Stimulated activated effector memory CD8-positive, alpha-beta T cell treated with anti-CD3 and anti-CD28 coated beads, Interleukin-12 subunit alpha, Interleukin-12 subunit beta, amount 100 ng/mL, for 72 hours (primary cell): Measurements from ENCODE around the gene CST2.
"Not testable (repeated sequence)": the region's sequence is repeated elsewhere in the genome, so short reads cannot be mapped to it uniquely, and the experiment has no call there.

Source experiments
- ATAC-seq: fragments of 150-1000 bp; cut with Tn5 transposase; 2 replicates; pipeline ENCODE4 v1.10.0; 2021
- DNase-seq, 2 donors: peaks; one replicate each; pipeline ENCODE4 v3.0.0; 2021 to 2022; ENCODE audit warnings: low spot score in 2 of 2
- H3K27ac Mint-ChIP-seq: one replicate; pipeline ENCODE4 v1.8.0; 2022; ENCODE audit warnings: mild to moderate bottlenecking, mixed read lengths
- H3K36me3 Mint-ChIP-seq: one replicate; pipeline ENCODE4 v1.8.0; 2022; ENCODE audit warnings: mild to moderate bottlenecking, mixed read lengths
- H3K4me1 Mint-ChIP-seq: one replicate; pipeline ENCODE4 v1.8.0; 2022; ENCODE audit warnings: mixed read lengths
- H3K4me3 Mint-ChIP-seq: one replicate; pipeline ENCODE4 v1.8.0; 2022; ENCODE audit warnings: mild to moderate bottlenecking, mixed read lengths
- H3K9me3 Mint-ChIP-seq: one replicate; pipeline ENCODE4 v1.8.0; 2022; ENCODE audit warnings: mixed read lengths

Gene CST2

GRCh38 chr20:23826541-23827021 is at the start of gene CST2:
Gene CST2, minus strand, starts transcription at chr20:23826729. Its CDS starts 69 bp downstream, at chr20:23826660.
- Mint-ChIP-seq H3K27ac (no peak within 1 kb of the TSS), H3K36me3 (no peaks in the 10 kb centered on the region), H3K4me1 (no peaks in the 10 kb centered on the region), H3K4me3 (no peak within 1 kb of the TSS), H3K9me3 (no peaks in the 10 kb centered on the region)
- DNase-seq = no peak
- ATAC-seq = no peak

DNA sequence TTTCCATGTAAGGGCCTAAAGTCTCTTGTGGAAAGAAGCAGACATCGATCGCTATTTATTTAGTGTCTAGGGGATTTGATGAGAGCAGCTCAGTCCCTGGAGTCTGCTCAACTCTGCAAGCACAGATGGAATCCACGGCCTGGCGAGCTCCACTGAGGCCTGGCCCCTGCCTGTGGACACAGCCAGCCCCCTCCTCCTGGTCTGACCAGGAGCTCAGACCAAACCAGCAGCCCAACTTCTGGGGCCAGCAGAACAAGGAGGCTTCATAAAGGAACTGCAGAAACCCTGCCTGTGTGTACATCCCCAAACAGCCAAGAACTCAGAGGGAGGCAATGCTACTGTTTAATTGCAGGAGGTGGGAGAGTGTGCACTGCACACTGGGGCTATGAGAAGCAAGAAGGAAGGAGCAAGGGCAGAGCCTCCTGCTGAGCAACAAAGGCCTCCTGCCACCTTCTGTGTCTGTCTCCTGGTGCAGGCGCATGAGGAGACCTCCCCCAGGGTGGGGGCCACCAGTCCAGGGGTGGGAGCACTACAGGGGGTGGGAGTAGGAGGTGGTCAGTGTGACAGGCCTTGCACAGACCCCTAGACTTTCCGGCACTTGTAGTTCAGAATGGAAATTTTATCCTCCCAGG is 49.2 kb upstream of the CST2 start:
- no peak for ATAC-seq
- Mint-ChIP-seq H3K4me1 (no peaks in the 10 kb centered on the region), H3K4me3 (no peak overlapping the region), H3K27ac (no peak overlapping the region), H3K9me3 (no peaks in the 10 kb centered on the region), H3K36me3 (no peaks in the 10 kb centered on the region)
- no peak for DNase-seq

GRCh38 chr20:23874747-23875146 is 48.2 kb upstream of the CST2 start:
- Mint-ChIP-seq H3K9me3 (no peaks in the 10 kb centered on the region), H3K36me3 (no peaks in the 10 kb centered on the region), H3K4me3 (no peak overlapping the region), H3K4me1 (no peaks in the 10 kb centered on the region), H3K27ac (no peak overlapping the region)
- DNase-seq = no peak
- ATAC-seq = no peak

DNA sequence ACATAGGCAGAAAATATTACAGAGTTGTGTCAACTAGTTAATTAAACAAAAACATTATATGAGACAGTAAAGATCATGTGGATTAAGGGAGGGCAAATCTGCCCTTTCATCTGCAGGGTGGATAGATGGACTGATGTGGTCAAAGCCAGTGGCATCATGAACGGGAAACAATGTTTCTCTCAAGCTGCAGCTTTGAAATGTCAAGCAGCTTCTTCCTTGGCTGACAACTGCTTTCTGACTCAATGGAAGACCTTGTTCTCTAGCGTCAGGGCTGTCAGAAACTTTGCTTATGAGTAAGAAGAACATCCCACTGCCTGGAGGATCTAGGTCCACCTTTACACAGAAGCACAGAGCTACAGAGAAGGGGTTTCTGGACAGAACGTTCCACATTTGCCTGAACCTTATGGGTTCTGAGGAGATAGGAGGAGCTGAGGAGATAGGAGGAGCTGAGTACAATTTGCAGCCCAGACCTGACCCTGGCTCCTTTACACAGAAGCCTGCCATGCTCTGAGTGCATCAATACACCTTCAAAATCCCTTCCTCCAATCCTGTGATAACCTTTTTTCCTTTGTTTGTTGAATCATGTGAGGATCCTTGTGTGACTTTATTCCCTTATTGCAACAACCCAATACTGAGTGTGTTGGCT is 47.0 kb upstream of the CST2 start:
- no peaks in the 10 kb centered on the region for H3K4me1 Mint-ChIP-seq
- no peaks in the 10 kb centered on the region for H3K36me3 Mint-ChIP-seq
- H3K9me3 Mint-ChIP-seq = no peaks in the 10 kb centered on the region
- no peak overlapping the region for H3K27ac Mint-ChIP-seq
- H3K4me3 Mint-ChIP-seq = no peak overlapping the region
- no peak for DNase-seq
- no peak for ATAC-seq

GRCh38 chr20:23872065-23872464 is 45.5 kb upstream of the CST2 start:
- Mint-ChIP-seq H3K4me1 (no peaks in the 10 kb centered on the region), H3K4me3 (no peak overlapping the region), H3K9me3 (no peaks in the 10 kb centered on the region), H3K36me3 (no peaks in the 10 kb centered on the region), H3K27ac (no peak overlapping the region)
- ATAC-seq = no peak
- no peak for DNase-seq

- ATAC-seq (no peak), DNase-seq (no peak)
- Mint-ChIP-seq H3K9me3 (no peaks in the 10 kb centered on the region), H3K4me3 (no peak overlapping the region), H3K36me3 (no peaks in the 10 kb centered on the region), H3K27ac (no peak overlapping the region), H3K4me1 (no peaks in the 10 kb centered on the region)
Measured at GRCh38 chr20:23870461-23870860, 43.9 kb upstream of the CST2 start.

GRCh38 chr20:23869520-23869919 is 43.0 kb upstream of the CST2 start:
- Mint-ChIP-seq H3K9me3 (no peaks in the 10 kb centered on the region), H3K4me1 (no peaks in the 10 kb centered on the region), H3K36me3 (no peaks in the 10 kb centered on the region), H3K4me3 (no peak overlapping the region), H3K27ac (no peak overlapping the region)
- DNase-seq = no peak
- no peak for ATAC-seq

DNA sequence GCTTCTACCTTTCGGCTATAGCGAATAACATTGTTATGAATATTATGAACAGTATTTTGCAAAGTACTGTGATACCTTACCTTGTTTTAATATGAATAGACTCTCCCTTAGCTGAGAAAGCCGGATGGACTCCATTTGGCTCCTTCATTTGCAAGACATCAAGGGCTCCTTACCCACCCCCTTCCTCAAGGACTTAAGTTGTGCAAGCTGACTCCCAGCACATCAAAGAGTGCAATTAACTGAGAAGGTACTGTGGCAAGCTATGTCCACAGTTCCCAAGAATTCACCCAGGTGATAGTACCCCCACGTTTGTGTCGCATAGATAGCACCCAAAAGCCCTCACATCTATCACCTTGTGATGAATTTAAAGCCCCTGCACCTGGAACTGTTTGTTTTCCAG is 41.8 kb upstream of the CST2 start:
- Mint-ChIP-seq H3K36me3 (no peaks in the 10 kb centered on the region), H3K4me1 (no peaks in the 10 kb centered on the region), H3K9me3 (no peaks in the 10 kb centered on the region), H3K27ac (no peak overlapping the region), H3K4me3 (no peak overlapping the region)
- DNase-seq = no peak
- no peak for ATAC-seq

DNA sequence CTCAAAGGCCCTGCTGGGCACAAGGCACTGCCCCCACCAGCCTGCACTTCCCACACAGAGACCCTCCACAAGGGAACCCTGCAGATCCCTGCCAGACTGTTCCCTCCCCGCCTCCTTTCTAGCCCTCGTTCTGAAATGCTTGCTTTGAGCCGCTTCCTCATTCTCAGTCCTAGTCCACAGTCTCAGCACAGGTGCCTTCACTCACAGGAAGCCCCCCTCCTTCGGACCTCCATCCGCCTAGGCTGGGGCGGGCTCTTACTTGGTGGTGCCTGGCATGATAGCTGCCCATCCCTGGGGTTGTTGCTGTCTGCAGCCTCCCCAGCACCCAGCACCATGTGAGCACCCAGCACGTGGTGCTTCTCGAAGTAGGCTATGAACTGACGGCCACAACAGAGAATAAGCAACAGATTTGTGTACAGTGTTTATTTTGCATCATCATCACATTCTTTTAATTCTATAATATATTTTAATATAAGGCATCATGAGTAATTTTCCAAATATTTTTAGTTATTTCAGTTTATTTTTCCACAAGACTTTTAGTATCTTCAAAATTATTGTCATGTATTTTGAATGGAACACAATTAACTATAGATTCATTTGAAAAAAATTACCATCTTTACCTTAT is 40.7 kb upstream of the CST2 start:
- Mint-ChIP-seq H3K4me1 (no peaks in the 10 kb centered on the region), H3K9me3 (no peaks in the 10 kb centered on the region), H3K4me3 (no peak overlapping the region), H3K27ac (no peak overlapping the region), H3K36me3 (no peaks in the 10 kb centered on the region)
- ATAC-seq (no peak), DNase-seq (no peak)

DNA sequence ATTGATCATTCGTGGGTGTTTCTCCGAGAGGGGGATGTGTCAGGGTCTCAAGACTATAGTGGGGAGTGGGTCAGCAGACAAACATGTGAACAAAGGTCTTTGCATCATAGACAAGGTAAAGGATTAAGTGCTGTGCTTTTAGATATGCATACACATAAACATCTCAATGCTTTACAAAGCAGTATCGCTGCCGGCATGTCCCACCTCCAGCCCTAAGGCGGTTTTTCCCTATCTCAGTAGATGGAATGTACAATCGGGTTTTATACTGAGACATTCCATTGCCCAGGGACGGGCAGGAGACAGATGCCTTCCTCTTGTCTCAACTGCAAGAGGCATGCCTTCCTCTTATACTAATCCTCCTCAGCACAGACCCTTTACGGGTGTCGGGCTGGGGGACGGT is 34.2 kb upstream of the CST2 start:
- not testable (repeated sequence) for H3K4me3 Mint-ChIP-seq

GRCh38 chr20:23857962-23858595 is 31.6 kb upstream of the CST2 start:
- no peak for ATAC-seq
- no peak for DNase-seq
- Mint-ChIP-seq H3K36me3 (no peaks in the 10 kb centered on the region), H3K27ac (no peak overlapping the region), H3K4me3 (no peak overlapping the region), H3K4me1 (no peaks in the 10 kb centered on the region), H3K9me3 (no peaks in the 10 kb centered on the region)

More for the DNA sequence above, 34.2 kb upstream of the CST2 start:
- not testable (repeated sequence) for H3K9me3 Mint-ChIP-seq, H3K27ac Mint-ChIP-seq, H3K4me1 Mint-ChIP-seq, H3K36me3 Mint-ChIP-seq, DNase-seq, ATAC-seq

GRCh38 chr20:23856736-23857135 is 30.2 kb upstream of the CST2 start:
- no peaks in the 10 kb centered on the region for H3K36me3 Mint-ChIP-seq
- ATAC-seq (no peak), DNase-seq (no peak)
- H3K4me1 Mint-ChIP-seq = no peaks in the 10 kb centered on the region
- no peak overlapping the region for H3K27ac Mint-ChIP-seq
- no peak overlapping the region for H3K4me3 Mint-ChIP-seq
- no peaks in the 10 kb centered on the region for H3K9me3 Mint-ChIP-seq

DNA sequence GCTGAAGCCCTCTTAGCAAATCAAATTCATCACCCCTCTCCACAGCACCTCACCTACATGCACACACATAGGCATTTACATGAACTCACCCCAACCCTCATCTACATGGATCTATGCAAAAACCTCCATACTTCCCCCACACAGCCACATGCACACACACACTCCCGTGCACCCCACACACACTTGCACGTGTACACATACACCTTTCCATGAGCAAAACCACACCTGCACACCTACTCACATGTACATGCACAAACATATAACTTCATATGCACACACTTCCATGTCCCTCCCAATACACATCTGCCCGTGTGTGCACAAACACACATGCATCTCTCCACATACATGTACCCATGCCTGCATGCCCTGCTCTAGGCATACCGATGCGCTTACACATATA is 29.7 kb upstream of the CST2 start:
- H3K9me3 Mint-ChIP-seq = no peaks in the 10 kb centered on the region
- DNase-seq (no peak), ATAC-seq (no peak)
- no peak overlapping the region for H3K4me3 Mint-ChIP-seq
- no peaks in the 10 kb centered on the region for H3K4me1 Mint-ChIP-seq
- no peaks in the 10 kb centered on the region for H3K36me3 Mint-ChIP-seq
- H3K27ac Mint-ChIP-seq = no peak overlapping the region

DNA sequence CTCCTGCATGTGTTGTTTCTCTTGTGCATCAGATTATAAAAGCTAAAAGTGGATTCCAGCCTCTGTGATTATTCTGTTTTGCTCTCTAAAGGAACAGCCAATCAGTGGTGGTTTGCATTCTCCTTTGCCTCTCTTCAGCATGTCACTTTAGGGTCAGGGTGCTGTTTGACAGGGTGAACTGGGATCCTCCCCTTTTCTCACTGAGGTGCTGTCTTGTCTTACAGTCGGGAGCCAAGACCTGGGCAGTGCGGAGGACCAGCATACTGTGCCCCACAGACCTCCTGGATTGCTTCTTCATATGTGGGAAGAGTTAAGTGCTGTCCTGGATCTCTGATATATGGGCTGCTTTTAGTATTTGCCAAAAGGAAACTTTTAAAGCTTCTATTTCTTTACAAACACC is 15.2 kb upstream of the CST2 start:
- ATAC-seq (no peak), DNase-seq (no peak)
- Mint-ChIP-seq H3K4me1 (no peaks in the 10 kb centered on the region), H3K36me3 (no peaks in the 10 kb centered on the region), H3K27ac (no peak overlapping the region), H3K4me3 (no peak overlapping the region), H3K9me3 (no peaks in the 10 kb centered on the region)

DNA sequence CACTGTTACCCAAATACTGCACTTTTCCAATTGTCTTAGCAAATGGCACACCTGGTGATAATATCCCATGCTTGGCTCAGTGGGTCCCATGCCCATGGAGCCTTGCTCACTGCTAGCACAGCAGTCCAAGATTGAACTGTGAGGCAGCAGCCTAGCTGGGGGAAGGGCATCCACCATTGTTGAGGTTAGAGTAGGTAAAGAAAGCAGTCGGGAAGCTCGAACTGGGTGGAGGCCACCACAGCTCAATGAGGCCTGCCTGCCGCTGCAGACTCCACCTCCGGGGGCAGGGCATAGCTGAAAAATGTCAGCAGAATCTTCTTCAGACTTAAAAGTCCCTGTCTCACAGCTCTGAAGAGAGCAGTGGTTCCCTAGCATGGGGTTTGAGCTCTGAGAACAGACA is 9.2 kb upstream of the CST2 start:
- Mint-ChIP-seq H3K4me3 (no peak overlapping the region), H3K36me3 (no peaks in the 10 kb centered on the region)

More for the DNA sequence above, 9.2 kb upstream of the CST2 start:
- H3K27ac Mint-ChIP-seq = no peak overlapping the region
- H3K9me3 Mint-ChIP-seq = no peaks in the 10 kb centered on the region
- DNase-seq (no peak), ATAC-seq (no peak)
- H3K4me1 Mint-ChIP-seq = no peaks in the 10 kb centered on the region
